NCI-H510A treated with DMSO at 0.1 percent for 48 hours (cell line): Measurements from ENCODE around the gene CD8B.
"Not testable (repeated sequence)": the region's sequence is repeated elsewhere in the genome, so short reads cannot be mapped to it uniquely, and the experiment has no call there.

Source experiments
- DNase-seq: peaks from one replicate; lab custom pipeline; 2025; lab: John Stamatoyannopoulos, UW

CD8B gene

DNA sequence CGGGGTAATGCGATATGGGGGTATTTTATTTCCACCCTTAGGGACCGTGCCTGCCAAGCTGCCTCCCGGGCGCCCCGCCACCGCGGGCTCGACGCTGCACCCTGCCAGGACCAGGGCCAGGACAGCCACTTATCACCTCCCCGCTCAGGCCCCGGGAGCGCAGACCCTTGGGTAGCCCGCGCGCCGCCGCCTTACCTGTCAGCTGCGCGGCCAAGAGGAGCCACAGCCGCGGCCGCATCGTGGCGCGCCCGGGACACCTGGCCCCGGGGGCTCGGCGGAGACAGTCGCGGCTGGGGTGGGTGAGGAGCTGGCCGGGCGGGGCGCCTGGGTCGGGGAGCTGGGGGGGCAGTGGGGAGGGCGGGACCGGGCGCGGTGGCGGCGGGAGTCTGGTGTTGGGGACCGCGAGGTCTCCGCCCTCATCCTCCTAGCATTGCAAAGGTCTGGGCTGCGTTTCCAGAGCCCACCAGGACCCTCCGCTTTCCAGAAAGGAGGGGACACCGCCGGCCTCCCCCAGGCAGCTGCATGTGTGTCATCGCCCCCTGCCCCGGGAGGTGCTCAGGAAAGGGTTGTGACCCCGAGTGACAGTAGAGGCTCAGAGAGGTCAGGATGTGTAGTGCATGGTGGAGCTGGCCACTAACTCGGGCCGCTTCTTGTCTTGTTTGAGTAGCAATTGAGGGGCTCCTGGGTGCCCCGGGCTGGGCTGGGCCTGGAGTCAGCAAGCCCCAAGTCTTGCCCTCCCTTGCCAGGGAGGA is at the start of gene CD8B:
Gene CD8B, minus strand, starts transcription at position 259 of the 752 bp plus-strand sequence. Its CDS starts 21 bp downstream, at position 238.
- DNase-seq: not testable (repeated sequence)

DNA sequence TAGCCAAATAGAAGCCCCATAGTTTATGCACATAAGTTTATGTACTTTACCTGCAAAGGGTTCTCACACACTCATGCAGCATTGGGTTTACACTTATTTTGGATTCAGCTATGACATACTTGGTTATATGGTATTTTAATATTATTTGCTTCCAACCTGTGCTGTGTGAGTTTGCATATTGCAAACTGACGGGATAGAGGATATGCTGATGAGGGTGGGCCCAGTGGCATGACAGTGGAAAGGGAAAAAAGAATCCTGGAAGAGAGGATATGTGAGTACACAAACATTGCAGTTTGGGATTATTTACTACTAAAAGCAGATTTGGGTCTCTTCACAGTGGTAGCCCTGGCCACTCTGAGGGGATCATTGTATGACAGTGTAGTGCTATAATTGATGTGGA is 44.2 kb upstream of the CD8B start:
- DNase-seq: not testable (repeated sequence)

DNA sequence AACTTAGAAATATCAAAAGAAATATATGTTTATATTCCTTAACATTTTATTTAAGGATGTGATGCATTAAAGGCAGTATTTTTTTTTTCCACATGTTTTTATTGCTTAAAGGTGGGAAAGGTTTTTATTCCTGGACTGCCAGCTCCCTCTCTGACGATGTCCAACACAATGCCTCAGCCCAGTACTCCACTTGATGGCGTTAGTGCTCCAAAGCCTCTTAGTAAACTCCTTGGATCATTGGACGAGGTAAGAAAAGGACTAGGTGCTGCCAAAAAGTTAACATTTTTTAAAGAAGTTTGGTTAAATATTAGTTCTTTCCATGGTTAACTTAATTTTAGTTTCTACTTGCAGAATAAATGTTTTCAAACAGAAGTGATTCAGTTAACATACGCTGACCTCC is 39.0 kb upstream of the CD8B start:
- not testable (repeated sequence) for DNase-seq

DNA sequence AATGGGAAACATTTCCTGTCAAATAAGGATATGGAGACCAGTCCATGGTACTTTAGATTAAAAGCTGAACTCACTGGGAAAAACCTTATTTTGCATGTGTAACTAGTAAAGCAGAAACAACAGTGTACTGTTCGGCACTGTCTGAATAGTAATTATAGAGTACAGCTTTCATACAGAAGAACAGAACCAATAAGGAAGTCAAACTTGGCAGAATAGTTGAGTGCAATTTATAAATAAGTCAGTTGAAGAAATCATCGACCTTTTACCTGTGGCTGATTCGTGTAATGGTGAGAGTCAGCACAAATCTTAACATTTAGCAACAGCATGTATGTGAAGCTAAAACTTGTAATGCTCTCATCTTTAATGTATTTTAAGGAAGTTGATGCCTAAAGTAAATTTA is 24.3 kb upstream of the CD8B start:
- DNase-seq: not testable (repeated sequence)

DNA sequence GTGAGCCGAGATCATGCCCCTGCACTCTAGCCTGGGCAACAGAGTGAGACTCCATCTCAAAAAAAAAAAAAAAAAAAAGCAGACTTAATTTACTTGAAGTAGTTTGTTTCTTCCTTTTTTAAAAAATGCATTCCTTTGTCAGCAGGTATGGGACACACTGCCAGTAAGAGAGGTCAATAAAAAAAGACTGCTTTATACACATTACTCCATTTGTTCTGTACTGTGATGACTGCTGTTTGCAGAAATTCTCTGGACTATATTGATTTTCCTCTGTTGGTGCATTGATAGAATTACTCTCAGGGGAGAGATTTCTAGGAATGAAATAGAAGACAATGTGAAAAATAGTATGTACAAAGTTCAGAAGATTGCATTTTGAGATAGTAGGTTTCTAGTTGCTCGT is 21.2 kb upstream of the CD8B start:
- not testable (repeated sequence) for DNase-seq

DNA sequence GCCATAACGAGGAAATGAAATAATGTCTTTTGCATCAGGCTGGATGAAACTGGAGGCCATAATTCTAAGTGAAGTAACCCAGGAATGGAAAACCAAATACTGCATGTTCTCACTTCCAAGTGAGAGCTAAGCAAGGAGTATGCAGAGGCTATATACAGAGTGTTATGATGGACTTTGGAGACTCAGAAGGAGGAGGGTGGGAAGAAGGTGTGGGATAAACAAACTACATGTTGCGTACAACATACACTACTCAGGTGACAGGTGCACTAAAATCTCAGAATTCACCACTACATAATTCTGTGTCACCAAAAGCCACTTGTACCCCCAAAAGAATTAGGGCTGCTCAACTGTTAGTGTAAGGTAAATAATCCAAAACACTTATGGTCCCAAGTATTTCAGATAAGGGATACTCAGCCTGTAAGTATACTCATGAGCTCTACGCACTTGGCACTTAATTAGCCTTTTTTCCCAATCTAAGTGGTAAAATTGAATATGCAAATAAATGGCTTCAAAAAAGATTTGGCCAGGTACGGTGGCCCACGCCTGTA is 20.5 kb upstream of the CD8B start:
- DNase-seq: not testable (repeated sequence)

DNA sequence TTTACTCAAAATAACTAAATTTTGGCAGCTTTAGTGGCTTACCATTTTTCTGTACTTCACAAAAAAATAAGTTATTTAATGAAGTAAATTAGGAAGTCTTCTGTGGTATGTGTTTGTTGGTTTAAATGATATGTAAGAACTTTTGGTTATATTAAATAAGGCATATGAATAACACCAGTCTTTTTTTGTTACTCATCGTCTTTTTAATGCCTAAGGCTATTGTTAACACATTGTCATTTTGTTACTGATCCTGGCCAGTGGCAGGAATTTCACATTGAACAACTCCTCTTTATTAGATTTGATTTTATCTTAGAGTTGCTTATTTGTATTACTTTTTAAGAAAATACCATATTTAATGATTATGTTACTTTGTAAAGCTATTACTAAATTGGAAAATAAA is 17.3 kb upstream of the CD8B start:
- not testable (repeated sequence) for DNase-seq

DNA sequence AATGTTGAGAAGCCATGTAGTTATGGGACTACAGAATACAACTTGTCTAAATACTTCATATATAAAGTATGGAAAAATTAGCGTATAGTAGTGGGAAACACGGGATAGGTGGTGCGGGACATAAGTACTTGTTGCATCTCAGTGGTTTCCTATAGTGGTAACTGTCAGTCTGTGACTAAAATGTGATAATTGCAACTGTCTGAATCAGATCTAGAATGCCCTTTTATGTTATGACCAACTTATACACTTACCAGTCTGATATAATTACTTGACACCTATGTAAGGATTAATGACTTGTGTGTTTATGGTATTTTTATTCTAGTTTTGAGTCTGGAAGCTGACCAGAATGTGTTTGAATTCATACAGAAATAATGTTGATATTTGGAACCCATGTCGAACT is 9.3 kb upstream of the CD8B start:
- not testable (repeated sequence) for DNase-seq

DNA sequence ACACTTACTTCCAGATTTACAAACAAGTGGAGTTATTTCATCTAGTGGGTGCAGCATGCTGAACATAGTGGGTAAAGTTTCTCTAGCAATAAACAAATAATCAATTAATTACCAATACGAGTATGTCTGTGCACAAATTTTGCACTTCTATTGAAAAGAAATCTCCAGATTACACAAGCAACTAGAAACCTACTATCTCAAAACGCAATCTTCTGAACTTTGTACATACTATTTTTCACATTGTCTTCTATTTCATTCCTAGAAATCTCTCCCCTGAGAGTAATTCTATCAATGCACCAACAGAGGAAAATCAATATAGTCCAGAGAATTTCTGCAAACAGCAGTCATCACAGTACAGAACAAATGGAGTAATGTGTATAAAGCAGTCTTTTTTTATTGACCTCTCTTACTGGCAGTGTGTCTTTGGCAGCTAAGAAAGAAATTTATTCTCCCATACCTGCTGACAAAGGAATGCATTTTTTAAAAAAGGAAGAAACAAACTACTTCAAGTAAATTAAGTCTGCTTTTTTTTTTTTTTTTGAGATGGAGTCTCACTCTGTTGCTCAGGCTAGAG is 7.3 kb upstream of the CD8B start:
- not testable (repeated sequence) for DNase-seq

DNA sequence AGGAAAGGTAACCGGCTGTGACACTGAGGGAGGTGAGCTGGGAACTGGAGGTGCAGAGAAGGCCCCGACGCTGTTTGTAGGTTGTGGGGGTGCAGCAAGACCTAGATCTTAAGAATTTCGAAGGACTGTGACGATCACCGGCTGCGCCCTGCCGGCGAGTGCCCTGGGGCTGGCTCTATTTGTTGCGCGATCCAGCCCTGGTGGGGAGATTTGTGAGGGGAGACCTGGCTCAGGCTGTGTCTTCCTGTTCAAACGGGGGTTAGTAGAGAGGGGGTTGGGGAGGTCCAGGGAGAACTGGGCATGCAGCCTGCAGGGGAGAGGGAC is 656 bp upstream of the CD8B start:
- DNase-seq: not testable (repeated sequence)

DNA sequence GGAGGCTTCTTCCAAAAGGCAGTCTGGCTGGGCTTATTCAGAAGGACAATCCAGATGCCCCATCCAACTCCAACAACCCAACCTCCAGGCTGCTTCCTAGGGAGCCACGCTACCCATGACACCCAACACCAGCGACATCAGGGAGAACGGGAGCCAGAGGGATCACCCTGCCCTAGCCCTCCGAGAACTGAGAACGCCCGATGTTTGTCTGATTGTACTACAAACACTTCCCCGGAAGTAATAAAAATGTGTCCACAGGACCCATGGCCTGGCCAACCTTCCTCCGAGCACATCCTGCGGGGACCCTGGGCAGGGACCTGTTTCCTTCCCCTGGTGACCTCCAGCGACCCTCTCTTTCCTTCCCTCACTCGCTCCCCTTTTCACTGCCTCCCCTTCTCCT is 511 bp downstream of the CD8B start:
- DNase-seq: not testable (repeated sequence)

DNA sequence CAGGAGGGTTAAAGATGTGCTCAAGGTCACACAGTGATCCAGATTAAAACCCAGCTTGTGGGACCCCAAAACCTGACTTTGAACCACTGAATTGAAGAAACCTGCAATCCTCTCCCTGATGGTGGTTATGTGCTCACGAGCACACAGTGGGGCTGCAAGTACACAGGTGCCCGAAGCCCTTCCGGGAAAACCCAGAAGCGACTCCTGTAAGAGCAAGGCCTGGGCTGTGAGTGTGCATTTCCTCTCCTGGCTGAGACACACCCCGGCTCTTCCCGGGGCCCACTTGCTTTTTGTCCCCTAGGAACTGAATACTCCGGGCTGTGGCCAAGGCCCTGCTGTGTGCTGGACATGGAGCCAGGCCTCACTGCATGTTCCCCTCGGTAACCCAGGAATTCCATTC is 1.1 kb downstream of the CD8B start:
- not testable (repeated sequence) for DNase-seq

DNA sequence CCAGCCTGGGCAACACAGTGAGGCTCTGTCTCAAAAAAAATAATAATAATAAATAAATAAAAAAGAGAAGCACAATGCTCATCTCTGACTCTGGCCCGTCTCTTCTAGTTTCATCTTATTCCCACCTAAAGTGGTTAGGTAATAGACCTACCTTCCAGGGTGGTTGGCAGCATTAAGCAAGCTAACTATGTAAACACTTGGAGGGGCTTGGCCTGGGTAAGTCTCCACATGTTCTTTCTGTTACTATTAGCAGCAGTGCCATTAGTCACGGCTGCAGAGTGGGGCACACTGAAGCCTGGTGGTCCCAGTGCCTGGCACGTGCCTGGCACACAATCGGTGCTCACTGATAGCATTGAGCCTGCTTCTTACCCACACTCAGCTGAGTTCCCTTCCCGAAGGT is 4.0 kb downstream of the CD8B start:
- not testable (repeated sequence) for DNase-seq

DNA sequence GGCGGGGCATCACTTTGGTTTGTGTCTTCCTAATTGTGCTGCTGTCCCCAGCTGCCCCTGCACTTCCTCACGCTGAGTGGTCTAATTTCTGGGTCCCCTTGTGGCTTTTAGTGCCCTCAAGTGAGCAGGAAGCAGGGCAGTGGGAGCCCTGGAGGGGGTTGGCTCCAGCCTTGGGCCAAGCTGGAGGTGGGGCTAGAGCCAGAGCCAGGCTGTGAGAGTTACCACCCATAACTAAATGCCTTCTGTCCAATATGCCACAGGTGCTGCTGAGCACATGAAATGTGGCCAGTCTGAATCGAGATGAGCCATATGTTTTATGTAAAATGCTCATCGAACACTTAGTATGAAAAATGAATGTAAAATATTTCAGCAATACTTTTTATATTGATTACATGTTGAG is 5.2 kb downstream of the CD8B start:
- not testable (repeated sequence) for DNase-seq

DNA sequence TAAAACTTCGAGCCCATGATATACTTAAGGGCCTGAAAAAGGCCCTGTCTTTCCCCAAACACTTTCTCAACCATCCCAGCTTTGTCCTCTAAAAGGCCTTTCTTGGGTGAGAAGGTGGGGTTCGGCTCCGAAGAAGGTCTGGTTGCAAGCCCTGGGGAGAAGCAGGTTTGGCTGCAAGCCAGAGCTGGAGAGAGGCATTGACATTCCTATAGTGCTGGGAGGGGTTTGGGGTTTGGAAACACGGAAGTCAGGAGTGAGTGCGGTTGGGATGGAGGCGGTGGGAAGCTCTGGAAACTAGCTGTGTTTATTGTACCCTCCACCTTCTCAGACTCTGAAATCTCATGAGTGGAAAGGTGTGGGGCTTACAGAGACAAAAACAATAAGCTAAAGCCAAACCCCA is 5.7 kb downstream of the CD8B start:
- DNase-seq: not testable (repeated sequence)

DNA sequence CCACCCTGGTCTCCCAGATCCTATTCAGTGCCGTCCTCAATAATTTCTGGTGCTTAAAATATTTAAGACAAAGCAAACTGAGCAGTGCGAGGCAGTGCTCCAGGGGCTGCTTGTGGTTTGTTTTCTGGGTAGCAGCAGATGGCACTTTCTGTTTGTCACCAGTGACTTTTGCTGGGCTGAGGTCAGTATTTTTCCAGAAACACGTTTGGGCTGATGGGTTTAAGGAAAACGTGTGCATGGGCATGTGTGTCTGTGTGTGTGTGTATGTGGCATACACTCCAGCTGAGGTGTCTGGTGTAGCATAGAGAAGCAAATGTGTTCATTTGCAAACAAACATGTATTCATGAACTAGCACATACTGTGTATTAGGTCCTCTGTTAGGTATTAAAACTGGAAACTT is 10.1 kb downstream of the CD8B start:
- not testable (repeated sequence) for DNase-seq

DNA sequence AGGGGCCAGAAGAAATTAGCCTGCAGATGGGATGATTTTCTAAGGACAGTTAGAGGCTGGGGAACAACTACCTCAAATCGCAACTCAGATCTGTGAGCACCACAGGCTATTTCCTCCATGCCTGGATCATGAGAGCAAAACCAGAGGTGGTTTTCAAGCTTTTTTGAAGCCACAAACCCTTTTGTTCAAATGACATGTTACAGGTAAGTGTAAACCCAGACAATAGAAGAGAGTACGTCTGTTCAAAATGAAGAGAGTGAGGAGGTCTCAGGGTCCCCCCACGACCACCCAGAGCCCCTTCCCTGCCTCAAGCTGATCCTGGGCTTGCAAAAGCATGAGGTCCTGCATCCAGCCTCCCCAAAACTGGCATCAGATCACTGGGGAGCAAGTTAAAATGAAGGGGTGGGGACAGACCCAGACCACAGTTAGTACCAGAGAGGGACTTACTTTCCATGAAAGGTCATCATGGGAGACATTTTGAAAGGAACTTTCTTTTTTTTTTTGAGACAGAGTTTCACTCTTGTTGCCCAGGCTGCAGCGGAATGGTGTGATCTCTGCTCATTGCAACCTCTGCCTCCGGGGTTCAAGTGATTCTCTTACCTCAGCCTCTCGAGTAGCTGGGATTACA is 19.0 kb downstream of the CD8B start:
- DNase-seq: not testable (repeated sequence)

DNA sequence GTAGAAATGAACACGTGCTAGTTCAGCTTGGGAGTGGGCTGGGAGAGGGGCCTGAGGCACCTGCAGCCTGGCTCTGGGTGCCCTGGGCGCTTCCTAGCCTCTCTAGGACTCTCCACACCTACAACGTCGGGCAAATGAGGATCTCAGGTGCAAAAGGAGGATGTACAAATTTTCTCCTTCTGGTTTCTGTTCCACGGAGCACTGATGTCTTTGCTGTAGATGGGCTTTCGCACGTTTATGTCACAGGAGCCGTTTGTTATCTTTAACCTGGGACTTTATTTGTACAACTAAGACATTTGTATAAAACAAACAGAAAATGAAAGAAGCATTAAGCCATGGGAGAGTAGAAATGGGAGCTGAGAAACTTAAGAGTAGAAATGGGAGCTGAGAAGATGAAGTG is 20.4 kb downstream of the CD8B start:
- DNase-seq: not testable (repeated sequence)

DNA sequence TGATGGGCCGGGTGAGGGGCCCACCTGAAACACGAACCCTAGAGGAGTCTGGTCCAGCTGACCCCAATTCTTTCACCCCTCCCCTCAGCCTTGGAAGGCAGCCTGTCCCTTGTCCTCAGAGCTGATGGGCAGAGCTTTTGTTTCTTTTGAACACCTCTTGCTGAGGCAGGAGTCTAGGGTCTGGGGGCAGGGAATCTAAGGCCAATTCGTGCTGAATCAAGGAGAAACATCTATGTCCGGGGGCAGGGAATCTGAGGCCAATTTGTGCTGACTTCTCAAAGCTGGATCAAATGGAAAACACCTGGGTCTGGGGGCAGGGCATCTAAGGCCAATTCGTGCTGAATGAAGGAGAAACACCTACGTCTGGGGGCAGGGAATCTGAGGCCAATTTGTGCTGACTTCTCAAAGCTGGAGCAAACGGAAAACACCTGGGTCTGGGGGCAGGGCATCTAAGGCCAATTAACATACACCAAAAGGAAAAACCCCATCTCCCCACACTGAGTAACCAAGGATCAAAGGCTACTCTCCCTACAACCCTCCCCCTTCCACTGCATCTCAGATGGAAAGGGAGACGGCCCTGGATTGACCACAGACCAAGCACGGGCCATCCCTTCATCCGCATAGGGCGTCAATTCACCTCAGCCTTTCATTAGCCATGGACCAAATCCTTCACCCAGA is 21.7 kb downstream of the CD8B start:
- DNase-seq: not testable (repeated sequence)

DNA sequence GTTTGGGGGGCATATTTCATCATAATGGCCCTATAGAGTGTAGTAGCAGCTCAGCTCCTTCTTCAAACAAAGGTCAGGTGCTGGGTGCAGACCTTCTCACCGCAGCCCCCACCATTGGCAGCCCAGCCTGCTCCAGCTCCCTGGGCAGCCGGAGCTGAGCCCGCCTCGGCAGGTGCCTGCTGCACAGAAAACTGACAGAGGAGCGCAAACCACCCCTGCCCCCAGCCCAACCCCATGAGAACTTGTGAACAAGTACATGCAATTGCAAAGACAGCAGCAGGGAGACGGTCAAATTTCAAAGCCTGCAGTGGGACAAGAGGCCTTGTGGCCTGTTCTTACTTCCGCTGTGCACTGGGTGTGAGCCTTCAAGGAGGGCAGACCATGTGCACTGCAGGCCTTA is 22.2 kb downstream of the CD8B start:
- DNase-seq: not testable (repeated sequence)

DNA sequence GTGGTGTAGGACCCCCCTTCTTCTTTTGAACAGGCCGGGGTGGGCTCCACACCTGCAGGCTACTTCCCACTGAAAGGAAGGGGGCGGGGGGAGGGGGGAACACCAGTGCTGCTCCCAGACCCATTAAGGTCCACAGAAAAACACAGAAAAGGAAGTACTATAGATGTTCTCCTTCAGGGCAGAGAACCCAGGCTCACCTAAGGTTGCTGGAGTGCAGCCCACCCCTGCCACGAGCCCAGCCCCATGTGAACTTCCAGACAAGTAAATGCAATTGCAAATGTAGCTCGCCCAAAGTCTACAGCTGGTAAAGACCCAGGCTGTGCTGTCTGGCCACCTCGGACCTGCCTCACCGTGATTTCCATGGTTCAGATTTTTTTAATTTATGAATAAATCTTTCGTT is 24.0 kb downstream of the CD8B start:
- not testable (repeated sequence) for DNase-seq

DNA sequence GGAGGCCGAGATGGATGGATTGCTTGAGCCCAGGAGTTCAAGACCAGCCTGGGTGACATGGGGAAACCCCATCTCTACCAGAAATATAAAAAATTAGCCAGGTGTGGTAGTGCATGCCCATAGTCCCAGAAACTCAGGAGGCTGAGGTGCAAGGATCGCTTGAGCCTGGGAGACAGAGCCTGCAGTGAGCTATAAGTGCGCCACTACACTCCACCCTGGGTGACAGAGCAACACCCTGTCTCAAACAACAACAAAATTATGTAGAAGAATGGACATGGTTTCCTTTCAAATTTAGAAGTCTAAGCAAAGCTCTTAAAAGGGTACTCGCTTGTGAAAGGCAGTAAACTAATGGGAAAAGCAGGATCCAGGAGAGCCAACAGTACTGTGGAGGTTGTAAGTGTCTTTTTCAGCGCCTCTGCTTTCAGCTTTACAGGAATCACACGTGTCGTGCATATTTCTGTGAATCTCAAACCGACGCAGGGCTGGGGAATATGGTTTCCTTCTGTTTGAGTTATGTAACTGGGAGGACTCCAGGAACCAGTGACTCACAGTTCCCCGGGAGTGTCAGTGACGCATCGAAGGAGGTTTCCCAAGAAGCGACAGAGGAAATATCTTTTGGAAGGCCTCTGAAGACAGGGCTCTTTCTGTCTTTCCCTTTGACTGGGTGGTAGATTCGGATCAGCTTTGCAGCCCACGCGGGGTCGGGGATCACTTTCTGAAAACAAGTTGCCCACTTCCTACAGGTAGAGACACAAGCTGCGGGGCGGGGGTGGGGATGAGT is 24.6 kb downstream of the CD8B start:
- not testable (repeated sequence) for DNase-seq
